Panc1 (cell line): ENCODE data around the gene JUN. TPM values are rescaled to one million over a fixed set of nuclear protein-coding genes. Genes with fewer than 3 reads are reported as not detected.

Source experiments
- ATAC-seq: fragments of 200-7000 bp; cut with Tn5 transposase; 2 replicates; pipeline ENCODE4 v1.9.1; 2020; ENCODE audit warnings: mild to moderate bottlenecking, moderate library complexity
- BruUV-seq: library from RNA; stranded (reverse); fragments of 400-500 nt; replicated peaks from 2 replicates; lab custom pipeline; 2021; lab: Mats Ljungman, UMichigan
- CTCF ChIA-PET: fragments of 300-600 bp; sonication (Branson Sonifier 250); formaldehyde crosslinking; loops from one replicate; lab custom pipeline; 2022; ENCODE audit warnings: antibody characterized with exemption; lab: Charles Lee
- POLR2A ChIA-PET: fragments of 300-600 bp; sonication (Branson Sonifier 250); formaldehyde crosslinking; loops from one replicate; lab custom pipeline; 2022; ENCODE audit warnings: antibody characterized with exemption; lab: Charles Lee
- DNase-seq: peaks from one replicate; pipeline ENCODE4 v3.0.0-alpha.2; 2010; ENCODE audit warnings: low read depth, low spot score
- H3K27ac ChIP-seq: 2 replicates; pipeline ENCODE4 v1.5.1; 2011; ENCODE audit warnings: mild to moderate bottlenecking, low read length, inconsistent platforms
- H3K27me3 ChIP-seq: fragments of 200-500 bp; sonication (Bioruptor generic); 2 replicates; pipeline ENCODE4 v1.6.0; 2014; ENCODE audit warnings: low read length, inconsistent platforms; ENCODE audit not compliant: control insufficient read depth, insufficient read depth
- H3K36me3 ChIP-seq: fragments of 200-500 bp; sonication (Bioruptor generic); 2 replicates; pipeline ENCODE4 v1.5.1; 2014; ENCODE audit warnings: inconsistent platforms, mild to moderate bottlenecking, low read length, moderate library complexity; ENCODE audit not compliant: control insufficient read depth, insufficient read depth
- H3K4me1 ChIP-seq: 2 replicates; pipeline ENCODE4 v1.5.1; 2011; ENCODE audit warnings: inconsistent platforms, mild to moderate bottlenecking, low read length, moderate library complexity; ENCODE audit not compliant: control insufficient read depth, insufficient read depth
- H3K4me3 ChIP-seq, 2 experiments: 2 replicates each; pipeline ENCODE4 v1.5.1; 2011 to 2012; ENCODE audit warnings: low read depth in 2 of 2, low read length in 2 of 2, mild to moderate bottlenecking in 2 of 2, inconsistent platforms in 1 of 2, moderate library complexity in 1 of 2
- H3K9me3 ChIP-seq: fragments of 200-500 bp; sonication (Bioruptor generic); 2 replicates; pipeline ENCODE4 v1.5.1; 2014; ENCODE audit warnings: low read depth, mild to moderate bottlenecking, inconsistent platforms, low read length, moderate library complexity; ENCODE audit not compliant: control insufficient read depth, insufficient read depth
- CTCF ChIP-seq: fragments of 450-650 bp; IDR thresholded peaks from 2 replicates; pipeline ENCODE4 v1.5.1; 2017; ENCODE audit warnings: mild to moderate bottlenecking
- POLR2AphosphoS5 ChIP-seq: IDR thresholded peaks from 2 replicates; pipeline ENCODE4 v1.6.1; 2012; ENCODE audit warnings: mild to moderate bottlenecking, low read depth, low read length, moderate library complexity
- REST ChIP-seq, 2 experiments: IDR thresholded peaks; 2 replicates each; pipeline ENCODE4 v1.6.1; 2011 to 2012; ENCODE audit warnings: low read depth in 2 of 2, control low read depth in 1 of 2, low read length in 1 of 2, mild to moderate bottlenecking in 1 of 2, moderate library complexity in 1 of 2; ENCODE audit not compliant: insufficient read depth in 1 of 2
- SIN3A ChIP-seq: IDR thresholded peaks from 2 replicates; pipeline ENCODE4 v1.6.1; 2012; ENCODE audit warnings: low read depth, mild to moderate bottlenecking, low read length, moderate library complexity, borderline replicate concordance; ENCODE audit not compliant: insufficient read depth
- TCF7L2 ChIP-seq: IDR thresholded peaks from 2 replicates; pipeline ENCODE4 v1.6.1; 2011; ENCODE audit warnings: mild to moderate bottlenecking, low read depth, low read length, inconsistent platforms
- in situ Hi-C: cut with HindIII; loops from 2 replicates; pipeline ENCODE4 v1.10.0; 2016; ENCODE audit warnings: low sequenced_read_pairs, low pct_unique_long_range_greater_than_20kb
- intact Hi-C: fragments of 100-400 bp; cut with micrococcal nuclease; formaldehyde crosslinking; loops from one replicate; pipeline ENCODE4 v1.10.0; 2022; ENCODE audit not compliant: unreplicated experiment
- total RNA-seq: library from RNA; stranded (reverse); gene quantifications from one replicate; pipeline ENCODE4 v1.2.1, GENCODE V29; 2021; ENCODE audit not compliant: unreplicated experiment

The JUN gene
- total RNA-seq, 1 experiment from 2014 or later, result 70.0 TPM

- H3K9me3 ChIP-seq, result no peaks in the 10 kb centered on the region
- ChIA-PET CTCF (interaction anchor here (0.7 kb wide), 1 partner anchor 22 kb away, joined by 6 read pairs; no protein-coding TSS in a partner anchor), POLR2A (interaction anchor here (0.7 kb wide), 1 partner anchor 13 kb away, joined by 4 read pairs; no protein-coding TSS in a partner anchor)
- no peak overlapping the region for H3K27ac ChIP-seq
- no peak for DNase-seq
- no peak for TF ChIP-seq CTCF
- no peak for TF ChIP-seq REST (IDR thresholded peaks at IDR 0.05; ENCODE audit: insufficient read depth in 1 of 2, low read depth in 2 of 2, low read length in 1 of 2)
- peaks cover 3% of the 10 kb centered on the region; the same call in 1 of the 2 replicates for H3K4me1 ChIP-seq
- no peaks in the 10 kb centered on the region for H3K27me3 ChIP-seq
- H3K4me3 ChIP-seq, result no peak overlapping the region
- intact Hi-C loops (no loop called here), in situ Hi-C loops (no loop called here)
- ATAC-seq, result no peak
- H3K36me3 ChIP-seq, result no peaks in the 10 kb centered on the region
- BruUV-seq, result no TSS peak
These were observed 24.2 kb upstream of the JUN start for GRCh38 chr1:58808077-58808476.

GRCh38 chr1:58805716-58806571, 22.1 kb upstream of the JUN start:
- no peaks in the 10 kb centered on the region for H3K9me3 ChIP-seq
- no peaks in the 10 kb centered on the region for H3K27me3 ChIP-seq
- H3K27ac ChIP-seq, result no peak overlapping the region
- no peak for ATAC-seq
- intact Hi-C loops, result no loop called here
- DNase-seq, result no peak
- H3K4me3 ChIP-seq, result no peak overlapping the region
- TF ChIP-seq CTCF, result no peak
- TF ChIP-seq SIN3A, result no peak
- TF ChIP-seq TCF7L2, result no peak
- TF ChIP-seq POLR2AphosphoS5, result no peak
- TF ChIP-seq REST (IDR thresholded peaks at IDR 0.05; ENCODE audit: insufficient read depth in 1 of 2, low read depth in 2 of 2, low read length in 1 of 2), result no peak
- ChIA-PET POLR2A (no interaction called here), CTCF (no interaction called here)
- no TSS peak for BruUV-seq
- H3K4me1 ChIP-seq, result no peaks in the 10 kb centered on the region; the same call in 1 of the 2 replicates
- no peaks in the 10 kb centered on the region for H3K36me3 ChIP-seq
- in situ Hi-C loops, result no loop called here
